Loucy (cell line): Measurements from ENCODE around the gene NIN.

ENCODE experiments used
- EZH2phosphoT487 ChIP-seq: fragments of 200-600 bp; IDR thresholded peaks from 2 replicates; pipeline ENCODE4 v1.6.1; 2018; ENCODE audit warnings: antibody characterized with exemption, mild to moderate bottlenecking, moderate library complexity, borderline replicate concordance
- TF ChIP-seq, protein P1 (sequence below): fragments of 200-600 bp; sonication (generic); conservative IDR thresholded peaks from 2 replicates; pipeline ENCODE4 v1.5.1; 2014; ENCODE audit warnings: mild to moderate bottlenecking, antibody characterized with exemption, low read length

DNA sequence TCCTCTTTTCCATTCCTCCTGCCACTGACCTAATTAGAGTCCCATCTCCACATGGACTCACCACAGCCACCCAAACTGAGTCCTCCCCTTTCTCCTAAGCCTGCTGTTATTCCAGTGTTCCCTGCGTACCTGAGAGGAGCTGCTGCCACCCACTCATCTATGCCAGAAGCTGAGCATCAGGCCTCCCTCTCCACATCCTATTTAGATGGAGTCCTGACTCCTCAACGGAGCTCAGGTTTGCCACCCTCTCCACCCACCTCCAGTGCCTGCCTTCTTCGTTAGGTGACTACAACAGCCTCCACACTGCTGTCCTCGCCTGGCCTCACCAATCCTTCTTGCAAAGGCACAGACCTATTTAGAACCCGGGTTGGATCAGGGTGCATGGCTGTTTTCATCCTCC lies 25.7 kb upstream of the NIN start:
- TF ChIP-seq, protein P1, sequence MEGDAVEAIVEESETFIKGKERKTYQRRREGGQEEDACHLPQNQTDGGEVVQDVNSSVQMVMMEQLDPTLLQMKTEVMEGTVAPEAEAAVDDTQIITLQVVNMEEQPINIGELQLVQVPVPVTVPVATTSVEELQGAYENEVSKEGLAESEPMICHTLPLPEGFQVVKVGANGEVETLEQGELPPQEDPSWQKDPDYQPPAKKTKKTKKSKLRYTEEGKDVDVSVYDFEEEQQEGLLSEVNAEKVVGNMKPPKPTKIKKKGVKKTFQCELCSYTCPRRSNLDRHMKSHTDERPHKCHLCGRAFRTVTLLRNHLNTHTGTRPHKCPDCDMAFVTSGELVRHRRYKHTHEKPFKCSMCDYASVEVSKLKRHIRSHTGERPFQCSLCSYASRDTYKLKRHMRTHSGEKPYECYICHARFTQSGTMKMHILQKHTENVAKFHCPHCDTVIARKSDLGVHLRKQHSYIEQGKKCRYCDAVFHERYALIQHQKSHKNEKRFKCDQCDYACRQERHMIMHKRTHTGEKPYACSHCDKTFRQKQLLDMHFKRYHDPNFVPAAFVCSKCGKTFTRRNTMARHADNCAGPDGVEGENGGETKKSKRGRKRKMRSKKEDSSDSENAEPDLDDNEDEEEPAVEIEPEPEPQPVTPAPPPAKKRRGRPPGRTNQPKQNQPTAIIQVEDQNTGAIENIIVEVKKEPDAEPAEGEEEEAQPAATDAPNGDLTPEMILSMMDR: no peak
- TF ChIP-seq EZH2phosphoT487: no peak
